Myometrial cell (primary cell): Measurements from ENCODE around the gene MPP2. TPM values are rescaled to one million over a fixed set of nuclear protein-coding genes. Genes with fewer than 3 reads are reported as not detected.

ENCODE experiments used
- total RNA-seq: library from RNA; depleted of rRNA; stranded (reverse); fragments of >200 nt; gene quantifications from 2 replicates; pipeline ENCODE4 v1.2.3, GENCODE V29; 2015

MPP2 gene, protein sequence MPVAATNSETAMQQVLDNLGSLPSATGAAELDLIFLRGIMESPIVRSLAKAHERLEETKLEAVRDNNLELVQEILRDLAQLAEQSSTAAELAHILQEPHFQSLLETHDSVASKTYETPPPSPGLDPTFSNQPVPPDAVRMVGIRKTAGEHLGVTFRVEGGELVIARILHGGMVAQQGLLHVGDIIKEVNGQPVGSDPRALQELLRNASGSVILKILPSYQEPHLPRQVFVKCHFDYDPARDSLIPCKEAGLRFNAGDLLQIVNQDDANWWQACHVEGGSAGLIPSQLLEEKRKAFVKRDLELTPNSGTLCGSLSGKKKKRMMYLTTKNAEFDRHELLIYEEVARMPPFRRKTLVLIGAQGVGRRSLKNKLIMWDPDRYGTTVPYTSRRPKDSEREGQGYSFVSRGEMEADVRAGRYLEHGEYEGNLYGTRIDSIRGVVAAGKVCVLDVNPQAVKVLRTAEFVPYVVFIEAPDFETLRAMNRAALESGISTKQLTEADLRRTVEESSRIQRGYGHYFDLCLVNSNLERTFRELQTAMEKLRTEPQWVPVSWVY
- 0.58 and 3.9 TPM in 2 replicates for total RNA-seq

DNA sequence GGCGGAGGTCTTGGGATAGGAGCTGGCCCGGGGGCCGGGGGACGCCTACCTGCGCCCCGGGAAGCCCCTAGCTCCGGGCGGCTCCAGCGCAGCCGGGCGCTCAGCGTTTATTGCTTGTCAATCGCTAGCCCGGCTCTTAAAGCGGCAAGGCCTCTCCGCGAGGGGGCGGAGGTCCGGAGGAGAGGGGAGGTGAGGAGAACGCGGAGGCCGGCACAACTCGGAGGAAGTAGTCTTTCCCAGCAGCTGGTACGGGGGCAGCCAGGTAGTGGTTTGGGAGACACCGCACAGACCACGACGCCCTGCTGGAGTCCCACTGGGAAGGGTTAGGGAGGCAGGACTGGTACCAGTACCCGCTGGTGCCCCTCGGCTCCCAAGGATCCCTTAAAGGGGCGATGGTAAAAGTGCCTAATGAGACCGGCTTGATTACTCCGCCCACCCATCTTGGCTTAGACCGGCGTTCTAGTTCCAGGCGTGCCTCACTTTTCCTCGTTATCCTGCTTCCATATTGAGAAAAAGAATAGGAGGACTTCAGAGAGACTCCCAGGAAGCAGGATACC lies at the start of gene MPP2:
MPP2 (minus strand) TSS at position 112 of the 557 bp plus-strand sequence. CDS start 3,076 bp downstream, outside the sequence.

DNA sequence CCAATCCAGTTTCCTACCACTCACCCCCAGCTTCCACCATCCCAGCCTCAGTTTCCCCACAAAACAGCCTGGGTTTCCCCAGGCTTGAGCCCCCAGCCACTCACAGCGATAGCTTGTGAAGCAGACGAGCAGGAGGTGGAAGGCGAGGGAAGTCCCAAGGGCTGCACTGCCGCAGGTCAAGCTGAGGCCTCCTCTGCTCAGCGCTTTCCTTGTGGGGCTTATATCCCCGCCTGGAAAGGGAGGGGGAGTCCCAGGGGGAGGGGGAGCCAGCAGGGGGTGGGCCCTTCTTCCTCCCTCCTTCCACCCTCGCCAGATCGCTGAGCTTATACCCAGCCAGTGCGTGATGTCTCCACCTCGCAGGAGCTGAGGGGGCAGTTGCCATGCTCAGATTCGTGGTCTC lies 46.4 kb upstream of the MPP2 start, which contains the start of gene PYY:
PYY (minus strand) TSS at position 195 of the 400 bp plus-strand sequence. CDS start 457 bp downstream, outside the sequence.

DNA sequence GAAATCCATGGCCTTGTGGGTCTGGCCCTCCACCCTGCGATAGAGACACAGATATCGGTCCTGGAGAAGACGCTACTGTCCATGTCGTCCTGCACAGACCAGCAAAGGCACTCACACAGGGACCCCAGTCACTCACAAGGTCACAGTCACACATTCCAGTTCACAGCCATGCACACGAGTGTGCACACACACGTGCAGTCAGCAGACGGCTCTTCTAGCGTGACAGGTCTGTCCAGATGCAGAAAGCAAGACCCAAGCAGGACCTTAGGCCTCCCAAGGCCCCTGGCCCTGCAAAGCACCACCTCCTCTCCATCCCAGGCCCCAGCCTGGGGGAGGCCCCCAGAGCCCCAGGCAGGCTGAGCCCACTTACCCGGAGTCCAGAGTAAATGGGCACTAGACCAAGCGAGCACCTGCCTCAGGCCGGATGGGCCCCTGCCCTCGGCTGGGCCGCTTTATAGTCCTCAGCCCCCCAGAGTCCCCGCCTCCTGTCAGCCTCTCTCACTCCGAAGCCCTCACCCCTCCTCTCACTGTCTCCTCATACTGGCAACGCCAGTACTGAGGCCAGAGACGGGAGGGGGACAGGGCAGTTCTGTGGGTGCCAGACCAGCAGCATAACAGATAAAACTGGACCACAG lies 34.8 kb upstream of the MPP2 start, which contains the start of gene PPY:
PPY (minus strand) TSS at position 426 of the 635 bp plus-strand sequence. CDS start 822 bp downstream, outside the sequence.

DNA sequence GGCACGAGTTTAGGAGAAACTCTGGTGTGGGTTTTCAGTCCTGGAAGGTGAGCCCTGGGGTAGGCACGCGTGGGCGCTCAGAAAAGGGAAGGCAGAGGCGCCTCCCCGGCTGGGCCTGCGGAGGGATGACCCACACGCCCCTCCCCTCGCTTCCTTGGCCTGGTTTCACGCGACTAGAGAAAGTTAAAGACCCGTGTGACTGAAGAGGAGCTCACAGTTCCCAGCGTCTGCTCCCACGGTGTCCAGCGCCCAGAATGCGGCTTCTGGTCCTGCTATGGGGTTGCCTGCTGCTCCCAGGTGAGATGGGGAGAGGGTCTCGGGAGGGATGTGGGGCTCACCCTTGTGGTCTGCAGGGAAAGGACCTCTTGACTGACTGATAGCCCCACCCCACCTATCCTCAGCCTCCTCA lies 60.4 kb downstream of the MPP2 start, which contains the start of gene CD300LG:
CD300LG (plus strand) TSS at position 214 of the 409 bp plus-strand sequence; CDS start at position 255, 41 bp downstream.

DNA sequence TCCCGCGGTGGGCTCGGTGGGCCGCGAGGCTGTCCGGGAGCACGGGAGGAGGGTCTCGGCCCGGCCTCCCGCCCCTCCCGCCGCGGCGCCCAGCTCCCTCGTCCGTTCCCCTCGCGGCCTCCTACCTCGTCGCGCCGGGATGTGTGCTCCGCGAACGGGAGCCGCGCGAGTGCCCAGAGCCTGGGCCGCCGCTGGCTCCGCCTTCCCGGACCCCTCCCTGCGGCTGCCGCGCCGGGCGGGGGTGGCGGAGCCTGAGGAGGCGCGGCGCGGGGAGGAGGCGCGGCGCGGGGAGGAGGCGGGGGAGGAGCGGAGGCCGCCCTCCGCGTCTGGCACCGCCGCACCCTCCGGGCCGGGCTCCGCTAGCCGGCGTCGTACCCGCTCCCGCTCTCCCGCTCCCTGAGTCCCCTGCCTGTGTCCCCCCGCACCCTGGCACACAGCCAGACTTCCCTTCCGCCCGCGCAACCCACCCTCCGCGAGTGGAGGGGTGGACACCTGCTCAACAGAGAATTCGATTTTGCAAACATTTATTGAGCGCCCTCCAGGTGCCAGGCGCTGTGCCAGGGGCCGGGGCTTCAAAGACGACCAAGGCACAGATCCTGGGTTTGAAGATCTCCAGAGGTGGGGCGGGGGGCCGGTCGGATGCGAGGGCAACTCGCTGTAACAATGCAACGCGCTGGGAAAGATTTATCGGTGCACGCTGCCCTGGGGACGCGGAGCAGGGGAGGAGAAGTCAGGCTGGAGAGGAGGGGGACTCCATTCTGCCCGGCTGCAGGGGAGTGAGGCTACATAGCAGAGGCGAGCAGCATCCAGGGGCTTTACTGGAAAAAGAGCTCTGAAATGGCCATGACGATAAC lies 74.1 kb downstream of the MPP2 start, which contains the start of gene MPP3:
MPP3 (minus strand) TSS at position 171 of the 854 bp plus-strand sequence. CDS start 1,240 bp downstream, outside the sequence.

Other genes with a start within 250 kb of the MPP2 start
- gene MEOX1, start 245.6 kb downstream of the MPP2 start, total RNA-seq = not detected in 2 replicates
- gene SOST, start 148.7 kb downstream of the MPP2 start, total RNA-seq = not detected in 2 replicates
- gene DUSP3, start 128.6 kb downstream of the MPP2 start, total RNA-seq = 37.6 and 40.9 TPM in 2 replicates
- not detected in 2 replicates for gene CFAP97D1, start 127.1 kb downstream of the MPP2 start, total RNA-seq
- gene MPP3, start 74.4 kb downstream of the MPP2 start, total RNA-seq = 2.9 and 3.5 TPM in 2 replicates
- gene CD300LG, start 60.4 kb downstream of the MPP2 start, total RNA-seq = not detected in 2 replicates
- not detected in 2 replicates for gene PPY, start 34.9 kb upstream of the MPP2 start, total RNA-seq
- gene PYY, start 46.4 kb upstream of the MPP2 start, total RNA-seq = not detected in 2 replicates
- gene NAGS, start 97.1 kb upstream of the MPP2 start, total RNA-seq = 10.1 and 10.8 TPM in 2 replicates
- 78.2 and 83.9 TPM in 2 replicates for gene TMEM101, start 107.4 kb upstream of the MPP2 start, total RNA-seq
- 50.2 and 60.8 TPM in 2 replicates for gene LSM12, start 159.1 kb upstream of the MPP2 start, total RNA-seq
- gene G6PC3, start 163.2 kb upstream of the MPP2 start, total RNA-seq = 44.8 and 57.4 TPM in 2 replicates
- gene HDAC5, start 216.1 kb upstream of the MPP2 start, total RNA-seq = 28.0 and 38.5 TPM in 2 replicates
- gene HROB, start 234.4 kb upstream of the MPP2 start, total RNA-seq = 4.0 and 5.7 TPM in 2 replicates